Activated CD4-positive, alpha-beta T cell treated with anti-CD3 and anti-CD28 coated beads, Interleukin-2, amount 50 U/mL, for 24 hours (primary cell): Measurements from ENCODE around the gene SFI1.
"Not testable (repeated sequence)": the region's sequence is repeated elsewhere in the genome, so short reads cannot be mapped to it uniquely, and the experiment has no call there.

Experiments
- DNase-seq, 2 donors: peaks; one replicate each; pipeline ENCODE4 v3.0.0-alpha.2; 2020; ENCODE audit warnings: low read depth in 1 of 2, low spot score in 1 of 2

The SFI1 gene

GRCh38 chr22:31492151-31492550 lies 4.2 kb upstream of the SFI1 start:
- no peak for DNase-seq

- DNase-seq = not testable (repeated sequence)
These were observed 3.0 kb upstream of the SFI1 start for GRCh38 chr22:31493355-31493754.

GRCh38 chr22:31495343-31495742 lies 993 bp upstream of the SFI1 start:
- DNase-seq = no peak

DNA sequence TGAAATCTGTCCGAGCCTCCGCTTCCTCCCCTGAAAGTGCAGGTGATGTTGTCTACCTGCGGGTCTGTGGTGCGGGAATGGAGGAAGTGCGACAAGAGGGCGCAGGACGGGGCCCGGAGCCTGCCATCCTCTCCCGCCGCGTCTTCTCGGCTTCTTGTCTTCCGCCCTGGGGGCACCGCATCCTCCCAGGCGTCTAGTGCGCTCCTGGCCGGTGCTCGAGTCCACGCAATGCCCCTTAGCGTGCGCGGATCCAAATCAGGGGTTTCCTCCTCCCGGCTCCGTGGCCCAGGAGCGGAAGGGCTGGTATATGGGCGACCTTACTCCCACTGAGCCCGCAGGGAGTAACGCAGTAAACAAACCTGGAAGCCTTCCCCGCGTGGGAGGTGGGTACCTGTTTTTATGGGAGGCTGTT lies 405 bp downstream of the SFI1 start:
- peak in 1 of 2 donors; percentile 9 for DNase-seq

GRCh38 chr22:31497148-31497938 lies 1.0 kb downstream of the SFI1 start:
- no peak for DNase-seq

GRCh38 chr22:31501738-31502137 lies 5.4 kb downstream of the SFI1 start:
- DNase-seq = no peak

GRCh38 chr22:31503211-31503964 lies 7.1 kb downstream of the SFI1 start:
- DNase-seq = no peak

DNA sequence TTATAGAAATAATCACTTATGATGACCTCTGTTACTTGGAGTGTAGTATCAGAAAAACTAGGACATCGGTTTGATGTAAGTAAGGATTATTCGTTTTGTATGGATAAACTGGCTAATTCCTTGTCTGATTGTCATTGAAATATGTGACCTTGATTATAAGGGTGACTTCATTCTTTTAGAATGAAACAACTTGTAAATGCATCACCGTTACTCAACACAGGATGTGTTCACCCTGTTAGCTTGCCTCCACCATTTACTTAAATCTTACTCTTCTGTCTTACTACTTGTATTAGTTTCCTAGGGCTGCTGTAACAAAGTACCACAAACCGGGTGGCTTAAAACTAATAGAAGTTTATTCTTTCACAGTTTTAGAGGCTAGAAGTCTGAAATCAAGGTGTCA lies 7.9 kb downstream of the SFI1 start:
- no peak for DNase-seq

DNA sequence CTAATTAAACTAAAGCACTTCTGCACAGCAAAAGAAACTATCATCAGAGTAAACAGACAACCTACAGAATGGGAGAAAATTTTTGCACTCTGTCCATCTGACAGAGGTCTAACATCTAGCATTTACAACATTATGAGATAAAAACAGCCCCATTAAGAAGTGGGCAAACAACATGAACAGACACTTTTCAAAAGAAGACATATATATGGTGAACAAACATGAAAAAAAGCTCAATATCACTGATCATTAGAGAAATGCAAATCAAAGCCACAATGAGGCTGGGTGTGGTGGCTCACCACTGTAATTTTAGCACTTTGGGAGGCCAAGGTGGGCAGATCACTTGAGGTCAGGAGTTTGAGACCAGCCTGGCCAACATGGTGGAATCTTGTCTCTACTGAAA lies 11.2 kb downstream of the SFI1 start:
- not testable (repeated sequence) for DNase-seq

DNA sequence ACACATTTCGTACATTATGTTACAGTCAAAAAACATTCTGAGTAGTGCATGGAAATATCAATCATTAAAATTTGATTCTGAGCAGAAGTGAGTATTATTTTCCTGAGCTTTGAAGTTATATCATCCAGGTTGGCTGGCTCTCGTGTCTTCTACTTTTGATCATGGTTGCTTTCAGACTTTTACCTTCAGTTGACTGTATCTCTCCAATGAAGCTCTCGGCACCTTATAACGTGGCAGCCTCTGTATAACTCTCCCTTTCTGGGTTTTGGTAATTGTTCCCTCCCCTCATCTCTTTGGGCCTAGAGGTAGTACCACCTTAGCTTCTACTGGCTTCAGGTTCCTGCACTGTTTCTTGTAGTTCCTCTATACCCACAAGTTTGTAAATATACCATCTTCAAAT lies 12.2 kb downstream of the SFI1 start:
- DNase-seq = no peak

GRCh38 chr22:31509061-31509762 lies 12.9 kb downstream of the SFI1 start:
- DNase-seq = no peak

- DNase-seq = no peak
These were observed 23.7 kb downstream of the SFI1 start for GRCh38 chr22:31520051-31520450.

GRCh38 chr22:31524132-31524531 lies 27.8 kb downstream of the SFI1 start:
- not testable (repeated sequence) for DNase-seq

DNA sequence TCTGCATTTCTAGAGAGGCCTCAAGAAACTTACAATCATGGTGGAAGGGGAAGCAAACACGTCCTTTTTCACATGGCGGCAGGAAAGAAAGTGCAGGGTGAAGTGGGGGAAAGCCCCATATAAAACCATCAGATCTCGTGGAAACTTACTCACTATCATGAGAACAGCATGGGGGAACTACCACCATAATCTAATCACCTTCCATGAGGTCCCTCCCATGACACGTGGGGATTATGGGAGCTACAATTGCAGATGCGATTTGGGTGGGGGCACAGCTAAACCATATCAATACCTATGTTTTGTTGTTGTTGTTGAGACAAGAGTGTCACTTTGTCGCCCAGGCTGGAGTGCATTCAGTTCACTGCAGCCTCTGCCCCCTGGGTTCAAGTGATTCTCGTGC lies 29.9 kb downstream of the SFI1 start:
- DNase-seq = peak; percentile 12 to 62

GRCh38 chr22:31530823-31531195 lies 34.5 kb downstream of the SFI1 start:
- no peak for DNase-seq

GRCh38 chr22:31532060-31532459 lies 35.7 kb downstream of the SFI1 start:
- no peak for DNase-seq

- no peak for DNase-seq
These were observed 37.0 kb downstream of the SFI1 start for GRCh38 chr22:31533374-31533773.

GRCh38 chr22:31537019-31537535 lies 40.7 kb downstream of the SFI1 start:
- DNase-seq = peak in 1 of 2 donors; percentile 40

GRCh38 chr22:31538815-31539214 lies 42.5 kb downstream of the SFI1 start:
- DNase-seq = peak in 1 of 2 donors; percentile 41

- not testable (repeated sequence) for DNase-seq
These were observed 43.8 kb downstream of the SFI1 start for GRCh38 chr22:31540166-31540565.

- DNase-seq = no peak
These were observed 44.6 kb downstream of the SFI1 start for GRCh38 chr22:31540966-31541365.
